OCI-M1 (cell line): ENCODE measurements around the gene LMNB1.
"Not testable (repeated sequence)": the region's sequence is repeated elsewhere in the genome, so short reads cannot be mapped to it uniquely, and the experiment has no call there.

ENCODE experiments used
- DNase-seq: peaks from one replicate; lab custom pipeline; 2025; lab: John Stamatoyannopoulos, UW

Gene LMNB1

GRCh38 chr5:126776499-126777256, at the start of gene LMNB1:
Gene LMNB1 (plus strand): TSS chr5:126777136. CDS start chr5:126777509, 373 bp downstream.
- DNase-seq = peak; percentile 84

GRCh38 chr5:126732716-126733115, 44.2 kb upstream of the LMNB1 start:
- no peak for DNase-seq

- DNase-seq = not testable (repeated sequence)
Measured at GRCh38 chr5:126734573-126734972, 42.4 kb upstream of the LMNB1 start.

GRCh38 chr5:126736141-126736540, 40.8 kb upstream of the LMNB1 start:
- DNase-seq = no peak

- DNase-seq = no peak
Measured at GRCh38 chr5:126741361-126741760, 35.6 kb upstream of the LMNB1 start.

GRCh38 chr5:126742425-126742824, 34.5 kb upstream of the LMNB1 start:
- DNase-seq = no peak

- no peak for DNase-seq
Measured at GRCh38 chr5:126744836-126745235, 32.1 kb upstream of the LMNB1 start.

GRCh38 chr5:126745259-126745992, 31.5 kb upstream of the LMNB1 start:
- DNase-seq = no peak

GRCh38 chr5:126746290-126746689, 30.6 kb upstream of the LMNB1 start:
- DNase-seq = peak; percentile 1

GRCh38 chr5:126752081-126752785, 24.7 kb upstream of the LMNB1 start:
- DNase-seq = no peak

GRCh38 chr5:126753227-126753626, 23.7 kb upstream of the LMNB1 start:
- no peak for DNase-seq

GRCh38 chr5:126754609-126755008, 22.3 kb upstream of the LMNB1 start:
- DNase-seq = no peak

- DNase-seq = no peak
Measured at GRCh38 chr5:126755593-126755992, 21.3 kb upstream of the LMNB1 start.

GRCh38 chr5:126757713-126758357, 19.1 kb upstream of the LMNB1 start:
- no peak for DNase-seq

GRCh38 chr5:126763371-126763770, 13.6 kb upstream of the LMNB1 start:
- no peak for DNase-seq

- DNase-seq = no peak
Measured at GRCh38 chr5:126769703-126770102, 7.2 kb upstream of the LMNB1 start.

- not testable (repeated sequence) for DNase-seq
Measured at GRCh38 chr5:126773536-126773935, 3.4 kb upstream of the LMNB1 start.

GRCh38 chr5:126774595-126774994, 2.3 kb upstream of the LMNB1 start:
- DNase-seq = not testable (repeated sequence)

- DNase-seq = peak; percentile 35
Measured at GRCh38 chr5:126777257-126777974, 480 bp downstream of the LMNB1 start.

GRCh38 chr5:126777975-126778674, 1.2 kb downstream of the LMNB1 start:
- peak; percentile 85 for DNase-seq
